HEK293T (cell line): ENCODE results near the gene LRRK1.

Experiments used
- BHLHE40 ChIP-seq: fragments of 450-650 bp; IDR thresholded peaks from 2 replicates; pipeline ENCODE4 v1.6.1; 2016; ENCODE audit warnings: mild to moderate bottlenecking, moderate library complexity, borderline replicate concordance
- SP1 ChIP-seq: fragments of 450-650 bp; IDR thresholded peaks from 2 replicates; pipeline ENCODE4 v1.6.1; 2017
- TARDBP ChIP-seq: fragments of 450-650 bp; IDR thresholded peaks from 2 replicates; pipeline ENCODE4 v1.6.1; 2016

DNA sequence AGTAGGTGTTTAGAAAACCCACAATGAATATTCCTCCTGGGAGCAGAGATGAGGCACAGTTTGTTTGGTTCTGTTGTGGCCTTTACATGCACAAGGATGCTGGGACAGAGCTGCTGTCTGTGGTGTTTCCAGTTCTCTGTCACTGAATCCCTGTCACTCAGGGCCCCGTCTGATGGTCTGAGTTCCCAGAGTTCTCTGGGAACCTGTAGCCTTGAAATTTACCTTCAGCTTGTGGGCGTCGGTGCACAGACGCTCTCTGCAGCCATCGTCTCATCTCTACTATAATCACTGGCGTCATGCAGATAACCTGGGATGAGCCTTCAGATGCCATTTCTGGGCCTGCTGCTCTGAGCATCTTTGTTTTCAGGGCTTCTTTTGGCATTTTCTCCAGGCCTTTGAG is 81.9 kb downstream of the LRRK1 start:
- TF ChIP-seq BHLHE40, result no peak
- TF ChIP-seq TARDBP, result no peak
- no peak for TF ChIP-seq SP1
